Fibroblast of skin of right biceps (primary cell): ENCODE data around the gene SLC9A8.

ENCODE experiments used
- DNase-seq: peaks from one replicate; pipeline ENCODE4 v3.0.0-alpha.2; 2013

SLC9A8 gene

GRCh38 chr20:49813305-49813974 lies 812 bp downstream of the SLC9A8 start:
- DNase-seq, result no peak

GRCh38 chr20:49814057-49814694 lies 1.5 kb downstream of the SLC9A8 start:
- no peak for DNase-seq

GRCh38 chr20:49818816-49819215 lies 6.2 kb downstream of the SLC9A8 start:
- DNase-seq, result no peak

- DNase-seq, result no peak
Observed at GRCh38 chr20:49819702-49820101, 7.1 kb downstream of the SLC9A8 start.

GRCh38 chr20:49821381-49821780 lies 8.8 kb downstream of the SLC9A8 start:
- no peak for DNase-seq

GRCh38 chr20:49821870-49822331 lies 9.3 kb downstream of the SLC9A8 start:
- DNase-seq, result peak; percentile 81

- no peak for DNase-seq
Observed at GRCh38 chr20:49823152-49823847, 10.7 kb downstream of the SLC9A8 start.

- DNase-seq, result peak; percentile 46
Observed at GRCh38 chr20:49824206-49824605, 11.6 kb downstream of the SLC9A8 start.

- DNase-seq, result no peak
Observed at GRCh38 chr20:49825521-49826033, 12.9 kb downstream of the SLC9A8 start.

GRCh38 chr20:49831022-49831769 lies 18.6 kb downstream of the SLC9A8 start:
- DNase-seq, result no peak

GRCh38 chr20:49831770-49832631 lies 19.4 kb downstream of the SLC9A8 start:
- no peak for DNase-seq

- DNase-seq, result no peak
Observed at GRCh38 chr20:49832632-49833327, 20.2 kb downstream of the SLC9A8 start.

GRCh38 chr20:49833483-49833882 lies 20.9 kb downstream of the SLC9A8 start:
- DNase-seq, result no peak

- no peak for DNase-seq
Observed at GRCh38 chr20:49835031-49835430, 22.4 kb downstream of the SLC9A8 start.

- DNase-seq, result no peak
Observed at GRCh38 chr20:49838546-49838945, 25.9 kb downstream of the SLC9A8 start.

GRCh38 chr20:49843139-49843538 lies 30.5 kb downstream of the SLC9A8 start:
- no peak for DNase-seq

- DNase-seq, result no peak
Observed at GRCh38 chr20:49843770-49844380, 31.2 kb downstream of the SLC9A8 start.

GRCh38 chr20:49845060-49845459 lies 32.4 kb downstream of the SLC9A8 start:
- no peak for DNase-seq

- DNase-seq, result peak; percentile 62
Observed at GRCh38 chr20:49846206-49846807, 33.7 kb downstream of the SLC9A8 start.

- DNase-seq, result no peak
Observed at GRCh38 chr20:49850463-49851230, 38.0 kb downstream of the SLC9A8 start.
